K562 (cell line): ENCODE results near the gene TMEM270. TPM values are rescaled to one million over a fixed set of nuclear protein-coding genes. Genes with fewer than 3 reads are reported as not detected.

Experiments
- ATAC-seq: fragments of 200-7000 bp; cut with Tn5 transposase; 3 replicates; pipeline ENCODE4 v1.9.1; 2020; ENCODE audit warnings: moderate library complexity
- BruUV-seq: library from RNA; stranded (reverse); fragments of 400-500 nt; replicated peaks from 2 replicates; lab custom pipeline; 2021; lab: Mats Ljungman, UMichigan
- CTCF ChIA-PET: fragments of 300-600 bp; formaldehyde crosslinking; extraction: SDS; loops from one replicate; lab custom pipeline; 2021; ENCODE audit warnings: low intra/inter-chr PET ratio; lab: Yijun Ruan, JAX
- POLR2A ChIA-PET: fragments of 300-600, 350-650 bp; sonication (Branson Sonifier 250); formaldehyde crosslinking; extraction: SDS; loops from one replicate; lab custom pipeline; 2021; ENCODE audit warnings: antibody characterized with exemption, inconsistent platforms; lab: Yijun Ruan, JAX
- DNase-seq, 4 experiments: peaks; one replicate each; pipeline versions ENCODE4 v3.0.0 to v3.0.0-alpha.2; 2011 to 2018; ENCODE audit warnings: low spot score in 3 of 4, mixed read lengths in 3 of 4; ENCODE audit errors: extremely low read depth in 1 of 4
- FAIRE-seq: peaks from 2 replicates; lab custom pipeline; 2011; peaks lifted over from hg19 to GRCh38; lab: Jason Lieb, UNC
- H2AFZ ChIP-seq: 2 replicates; pipeline ENCODE4 v1.6.0; 2011; ENCODE audit warnings: low read depth, low read length, control low read depth, inconsistent platforms
- H3K27ac ChIP-seq: fragments of 200-600 bp; 3 replicates; pipeline ENCODE4 v1.8.0; 2011; ENCODE audit warnings: low read depth, mild to moderate bottlenecking, control low read depth, inconsistent platforms, low read length, moderate library complexity, mixed read lengths; ENCODE audit errors: extremely low read depth
- H3K27me3 ChIP-seq, 2 experiments: fragments of 300-600 bp in 1 of 2; 2 replicates in 1 of 2; 3 replicates in 1 of 2; pipeline versions ENCODE4 v1.6.0 to v1.8.0; 2011; ENCODE audit warnings: inconsistent platforms in 2 of 2, low read length in 2 of 2, mild to moderate bottlenecking in 1 of 2, mixed read lengths in 1 of 2, moderate library complexity in 1 of 2; ENCODE audit not compliant: control insufficient read depth in 2 of 2, insufficient read depth in 2 of 2
- H3K36me3 ChIP-seq: fragments of 300-600 bp; 3 replicates; pipeline ENCODE4 v1.8.0; 2011; ENCODE audit warnings: mild to moderate bottlenecking, low read length, inconsistent platforms; ENCODE audit not compliant: control insufficient read depth, insufficient read depth
- H3K4me1 ChIP-seq, 2 experiments: fragments of 200-600 bp in 1 of 2; replicated peaks in 1 of 2; 2 replicates in 1 of 2; 3 replicates in 1 of 2; pipeline versions ENCODE4 v1.5.1 to v1.8.0; 2011; ENCODE audit warnings: inconsistent platforms in 2 of 2, low read length in 2 of 2, mild to moderate bottlenecking in 1 of 2, mixed read lengths in 1 of 2, moderate library complexity in 1 of 2; ENCODE audit not compliant: control insufficient read depth in 2 of 2, insufficient read depth in 2 of 2
- H3K4me2 ChIP-seq: 2 replicates; pipeline ENCODE4 v1.6.1; 2011; ENCODE audit warnings: low read length, control low read depth, inconsistent platforms, mixed read lengths; ENCODE audit not compliant: insufficient read depth
- H3K4me3 ChIP-seq: fragments of 200-600 bp; sonication (generic), shearing (Covaris generic); 2 replicates; pipeline ENCODE4 v1.5.1; 2016; ENCODE audit warnings: control low read depth, inconsistent platforms
- H3K79me2 ChIP-seq: fragments of 200-600 bp; 3 replicates; pipeline ENCODE4 v1.8.0; 2011; ENCODE audit warnings: low read length, inconsistent platforms; ENCODE audit not compliant: control insufficient read depth, insufficient read depth
- H3K9ac ChIP-seq, 2 experiments: 2 replicates each; pipeline versions ENCODE4 v1.6.0 to v1.6.1; 2011; ENCODE audit warnings: low read depth in 2 of 2, low read length in 2 of 2, control low read depth in 1 of 2, inconsistent platforms in 1 of 2, mild to moderate bottlenecking in 1 of 2, mixed read lengths in 1 of 2; ENCODE audit not compliant: insufficient read depth in 1 of 2
- H3K9me1 ChIP-seq: one replicate; pipeline ENCODE4 v1.6.0; 2011; ENCODE audit warnings: inconsistent platforms, mild to moderate bottlenecking, low read length, moderate library complexity; ENCODE audit not compliant: control insufficient read depth, insufficient read depth
- H3K9me3 ChIP-seq: replicated peaks from 2 replicates; pipeline ENCODE4 v1.5.1; 2011; ENCODE audit warnings: low read depth, low read length, inconsistent platforms; ENCODE audit not compliant: control insufficient read depth, insufficient read depth
- H4K20me1 ChIP-seq: replicated peaks from 2 replicates; pipeline ENCODE4 v1.6.1; 2011; ENCODE audit warnings: low read length, inconsistent platforms, mixed read lengths; ENCODE audit not compliant: control insufficient read depth, insufficient read depth
- BCOR ChIP-seq: fragments of 450-650 bp; IDR thresholded peaks from 2 replicates; pipeline ENCODE4 v1.6.1; 2016
- KDM1A ChIP-seq, 2 experiments: fragments of 450-650 bp; IDR thresholded peaks; 2 replicates each; pipeline ENCODE4 v1.6.1; 2016; ENCODE audit warnings: mild to moderate bottlenecking in 2 of 2
- RBM22 ChIP-seq: fragments of 200-400 bp; formaldehyde crosslinking; IDR thresholded peaks from 2 replicates; pipeline ENCODE4 v1.6.1; 2018; ENCODE audit warnings: low read length, low read depth; ENCODE audit not compliant: poor library complexity, severe bottlenecking
- RBM25 ChIP-seq: fragments of 200-400 bp; formaldehyde crosslinking; IDR thresholded peaks from 2 replicates; pipeline ENCODE4 v1.6.1; 2018; ENCODE audit warnings: low read length, low read depth, moderate library complexity; ENCODE audit not compliant: severe bottlenecking
- ZNF445 ChIP-seq: fragments of 250-450 bp; sonication (Bioruptor Pico); IDR thresholded peaks from 2 replicates; pipeline ENCODE4 v1.4.0; 2020; ENCODE audit warnings: low read depth, mild to moderate bottlenecking, moderate library complexity
- WGBS: fragments of 100-300 bp; shearing (Covaris generic); methylation state at CpG from one replicate; pipeline ENCODE4 v1.1.6; 2016; ENCODE audit warnings: low coverage, mixed read lengths; ENCODE audit not compliant: insufficient coverage; ENCODE audit errors: missing lambda C conversion rate; 5-methylcytosine and 5-hydroxymethylcytosine counted together
- in situ Hi-C: fragments of 300-500 bp; cut with MboI; formaldehyde crosslinking; loops from 4 replicates; pipeline ENCODE4 v1.15.0; 2018; ENCODE audit warnings: inconsistent platforms, mixed read lengths
- intact Hi-C: fragments of 100-400 bp; cut with micrococcal nuclease; formaldehyde crosslinking; loops from 2 replicates; pipeline ENCODE4 v1.14.2; 2022
- polyA plus RNA-seq, 8 experiments: library from polyadenylated mRNA; depleted of rRNA in 4 of 8; stranded (reverse) in 5 of 8; unstranded in 3 of 8; fragments of >200 nt; fragmentation: Nextera tagmentation in 2 of 8; fragmentation: Illumina TruSeq in 1 of 8; extraction: Ambion mirVana in 2 of 8; extraction: Trizol in 1 of 8; gene quantifications; 2 replicates each; pipeline versions ENCODE4 v1.2.1 to v1.2.3, GENCODE V29; 2011 to 2014; ENCODE audit warnings: inconsistent platforms in 1 of 8, missing spikeins in 1 of 8
- total RNA-seq, 7 experiments: library from RNA; depleted of rRNA in 6 of 7; stranded (reverse); fragments of >200 nt in 6 of 7; fragmentation: Illumina TruSeq in 2 of 7; extraction: Trizol in 2 of 7; gene quantifications; 2 replicates each; pipeline versions ENCODE4 v1.2.1 to v1.2.3, GENCODE V29; 2011 to 2021; ENCODE audit warnings: low replicate concordance in 1 of 7
- TF ChIP-seq, protein P1 (sequence below): fragments of 450-650 bp; IDR thresholded peaks from 2 replicates; pipeline ENCODE4 v1.6.1; 2016; ENCODE audit warnings: low read depth

TMEM270 gene
- total and polyA plus RNA-seq, 9 of the 15 experiments (the other 6 are each of a cell fraction or from before 2014, with no cell fraction given) = not detected

DNA sequence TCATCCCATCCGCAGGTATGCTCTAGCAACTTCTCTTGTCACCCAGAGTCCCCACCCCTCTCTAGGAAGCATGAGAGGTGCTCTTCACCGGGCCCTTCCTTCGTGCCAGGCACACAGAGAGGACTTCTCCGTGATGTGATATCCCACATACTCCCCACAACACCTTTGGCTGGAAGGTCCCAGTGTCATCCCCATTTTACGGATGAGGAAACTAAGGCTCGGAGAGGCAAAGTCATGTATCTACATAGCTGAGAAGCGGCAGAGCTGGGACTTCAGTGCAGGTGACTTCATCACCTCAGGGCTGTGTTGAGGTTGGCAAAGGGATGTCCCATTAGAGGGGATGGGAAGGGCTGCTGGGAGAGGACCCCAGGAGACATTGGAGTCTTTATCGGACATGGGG is 15.4 kb downstream of the TMEM270 start:
- H3K4me3 ChIP-seq = no peak overlapping the region
- FAIRE-seq = no peak
- TF ChIP-seq RBM25 (peak; percentile 86), BCOR (peak; percentile 63), RBM22 (no peak), ZNF445 (CRISPR knock-in tag) (no peak), KDM1A (IDR thresholded peaks at IDR 0.05) (peak; percentile 30 to 61; a peak in 2 of 4 replicates)
- TF ChIP-seq, protein P1, sequence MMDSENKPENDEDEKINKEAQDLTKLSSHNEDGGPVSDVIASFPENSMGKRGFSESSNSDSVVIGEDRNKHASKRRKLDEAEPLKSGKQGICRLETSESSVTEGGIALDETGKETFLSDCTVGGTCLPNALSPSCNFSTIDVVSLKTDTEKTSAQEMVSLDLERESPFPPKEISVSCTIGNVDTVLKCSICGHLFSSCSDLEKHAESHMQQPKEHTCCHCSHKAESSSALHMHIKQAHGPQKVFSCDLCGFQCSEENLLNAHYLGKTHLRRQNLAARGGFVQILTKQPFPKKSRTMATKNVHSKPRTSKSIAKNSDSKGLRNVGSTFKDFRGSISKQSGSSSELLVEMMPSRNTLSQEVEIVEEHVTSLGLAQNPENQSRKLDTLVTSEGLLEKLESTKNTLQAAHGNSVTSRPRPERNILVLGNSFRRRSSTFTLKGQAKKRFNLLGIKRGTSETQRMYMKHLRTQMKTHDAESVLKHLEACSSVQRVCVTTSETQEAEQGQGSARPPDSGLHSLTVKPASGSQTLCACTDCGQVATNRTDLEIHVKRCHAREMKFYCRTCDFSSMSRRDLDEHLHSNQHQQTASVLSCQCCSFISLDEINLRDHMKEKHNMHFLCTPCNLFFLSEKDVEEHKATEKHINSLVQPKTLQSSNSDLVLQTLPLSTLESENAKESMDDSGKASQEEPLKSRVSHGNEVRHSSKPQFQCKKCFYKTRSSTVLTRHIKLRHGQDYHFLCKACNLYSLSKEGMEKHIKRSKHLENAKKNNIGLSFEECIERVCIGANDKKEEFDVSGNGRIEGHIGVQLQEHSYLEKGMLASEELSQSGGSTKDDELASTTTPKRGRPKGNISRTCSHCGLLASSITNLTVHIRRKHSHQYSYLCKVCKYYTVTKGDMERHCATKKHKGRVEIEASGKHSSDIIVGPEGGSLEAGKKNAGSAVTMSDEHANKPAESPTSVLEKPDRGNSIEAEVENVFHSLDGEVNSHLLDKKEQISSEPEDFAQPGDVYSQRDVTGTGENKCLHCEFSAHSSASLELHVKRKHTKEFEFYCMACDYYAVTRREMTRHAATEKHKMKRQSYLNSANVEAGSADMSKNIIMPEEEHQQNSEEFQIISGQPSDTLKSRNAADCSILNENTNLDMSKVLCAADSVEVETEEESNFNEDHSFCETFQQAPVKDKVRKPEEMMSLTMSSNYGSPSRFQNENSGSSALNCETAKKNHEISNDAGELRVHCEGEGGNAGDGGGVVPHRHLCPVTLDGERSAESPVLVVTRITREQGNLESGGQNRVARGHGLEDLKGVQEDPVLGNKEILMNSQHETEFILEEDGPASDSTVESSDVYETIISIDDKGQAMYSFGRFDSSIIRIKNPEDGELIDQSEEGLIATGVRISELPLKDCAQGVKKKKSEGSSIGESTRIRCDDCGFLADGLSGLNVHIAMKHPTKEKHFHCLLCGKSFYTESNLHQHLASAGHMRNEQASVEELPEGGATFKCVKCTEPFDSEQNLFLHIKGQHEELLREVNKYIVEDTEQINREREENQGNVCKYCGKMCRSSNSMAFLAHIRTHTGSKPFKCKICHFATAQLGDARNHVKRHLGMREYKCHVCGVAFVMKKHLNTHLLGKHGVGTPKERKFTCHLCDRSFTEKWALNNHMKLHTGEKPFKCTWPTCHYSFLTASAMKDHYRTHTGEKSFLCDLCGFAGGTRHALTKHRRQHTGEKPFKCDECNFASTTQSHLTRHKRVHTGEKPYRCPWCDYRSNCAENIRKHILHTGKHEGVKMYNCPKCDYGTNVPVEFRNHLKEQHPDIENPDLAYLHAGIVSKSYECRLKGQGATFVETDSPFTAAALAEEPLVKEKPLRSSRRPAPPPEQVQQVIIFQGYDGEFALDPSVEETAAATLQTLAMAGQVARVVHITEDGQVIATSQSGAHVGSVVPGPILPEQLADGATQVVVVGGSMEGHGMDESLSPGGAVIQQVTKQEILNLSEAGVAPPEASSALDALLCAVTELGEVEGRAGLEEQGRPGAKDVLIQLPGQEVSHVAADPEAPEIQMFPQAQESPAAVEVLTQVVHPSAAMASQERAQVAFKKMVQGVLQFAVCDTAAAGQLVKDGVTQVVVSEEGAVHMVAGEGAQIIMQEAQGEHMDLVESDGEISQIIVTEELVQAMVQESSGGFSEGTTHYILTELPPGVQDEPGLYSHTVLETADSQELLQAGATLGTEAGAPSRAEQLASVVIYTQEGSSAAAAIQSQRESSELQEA = no peak
- TF ChIP-seq, all 486 proteins: peak for 3
- no peak overlapping the region for H3K4me2 ChIP-seq
- intact Hi-C loops = no loop called here
- BruUV-seq = no TSS peak
- DNase-seq = no peak
- no peaks in the 10 kb centered on the region for H3K36me3 ChIP-seq
- no peaks in the 10 kb centered on the region for H3K79me2 ChIP-seq
- POLR2A ChIA-PET = no interaction called here
- H2AFZ ChIP-seq = no peak overlapping the region
- 29% methylated on average over 8 of the region's 8 CpGs for WGBS
- no peak overlapping the region for H3K9ac ChIP-seq
- H3K9me3 ChIP-seq = no peaks in the 10 kb centered on the region
- in situ Hi-C loops = loop anchor here (10.0 kb wide), 1 partner anchor 328 kb away; no protein-coding TSS in a partner anchor
- peaks cover 0 to 18% of the 10 kb centered on the region in 2 experiments; a peak in 2 of 5 replicates for H3K4me1 ChIP-seq
- no peaks in the 10 kb centered on the region for H3K9me1 ChIP-seq
- ATAC-seq = no peak
- no peak overlapping the region for H3K27ac ChIP-seq
- CTCF ChIA-PET = no interaction called here
- peaks cover 21 to 75% of the 10 kb centered on the region in 2 experiments for H3K27me3 ChIP-seq
- H4K20me1 ChIP-seq = peaks cover 34% of the 10 kb centered on the region
